ENCODE results near the gene MCC. TPM values are rescaled to one million over a fixed set of nuclear protein-coding genes. Genes with fewer than 3 reads are reported as not detected.

MCC gene
- total and polyA plus RNA-seq, 2 donors (not counting 1 experiment from before 2014, with no cell fraction given) = 0.09 to 0.32 TPM

GRCh38 chr5:113181853-113182490, 306.3 kb downstream of the MCC start:
- no peak overlapping the region for H3K27ac Mint-ChIP-seq
- ChIA-PET CTCF (no interaction called here), POLR2A (no interaction called here)
- Histone ChIP-seq H4K20me1 (ENCODE audit: control insufficient read depth, insufficient read depth, low read length, poor library complexity, severe bottlenecking) (no peaks in the 10 kb centered on the region), H3K36me3 (replicated peaks in 1 of 2; ENCODE audit: control extremely low read depth in 1 of 2, control insufficient read depth in 1 of 2, extremely low read depth in 1 of 2, insufficient read depth in 2 of 2, low read length in 1 of 2) (no peaks in the 10 kb centered on the region), H3K9me3 (ENCODE audit: control extremely low read depth in 1 of 3, control insufficient read depth in 2 of 3, insufficient read depth in 1 of 3, low read length in 2 of 3) (no peaks in the 10 kb centered on the region), H3K27ac (ENCODE audit: low read length in 2 of 2) (no peak overlapping the region), H3K4me2 (replicated peaks; ENCODE audit: low read depth, low read length, poor library complexity, severe bottlenecking) (no peak overlapping the region), H3K79me2 (ENCODE audit: control insufficient read depth, insufficient read depth, low read length) (no peaks in the 10 kb centered on the region), H3K4me3 (ENCODE audit: control extremely low read depth in 1 of 5, extremely low read depth in 1 of 5, insufficient read depth in 1 of 5, low read depth in 2 of 5, low read length in 4 of 5) (no peak overlapping the region), H3K9ac (ENCODE audit: low read length) (no peak overlapping the region), H3K4me1 (ENCODE audit: control insufficient read depth in 2 of 2, insufficient read depth in 2 of 2, low read length in 2 of 2) (no peaks in the 10 kb centered on the region), H3K27me3 (replicated peaks in 1 of 4; ENCODE audit: control extremely low read depth in 1 of 4, control insufficient read depth in 3 of 4, insufficient read depth in 4 of 4, low read length in 3 of 4) (peaks cover 0 to 4% (median 2%) of the 10 kb centered on the region in 4 experiments), H2AFZ (ENCODE audit: insufficient read depth, low read depth, low read length, poor library complexity, severe bottlenecking) (no peak overlapping the region)
- no peak overlapping the region for H3K4me3 Mint-ChIP-seq
- no peak for DNase-seq
- ATAC-seq (ENCODE audit: low read depth) = no peak
- intact Hi-C loops (cut with micrococcal nuclease) = no loop called here
- H3K4me1 Mint-ChIP-seq = no peaks in the 10 kb centered on the region
- TF ChIP-seq EZH2 (IDR thresholded peaks at IDR 0.05; ENCODE audit: borderline replicate concordance, insufficient read depth, low read depth, low read length, poor library complexity, severe bottlenecking) (no peak), CTCF (IDR thresholded peaks at IDR 0.05) (no peak)
- H3K9me3 Mint-ChIP-seq (ENCODE audit: insufficient read depth) = no peaks in the 10 kb centered on the region
- 40% methylated on average over 1 of the region's 3 CpGs for WGBS (ENCODE audit: insufficient coverage)
- H3K27me3 Mint-ChIP-seq = peaks cover 24% of the 10 kb centered on the region

- H3K9me3 Mint-ChIP-seq (ENCODE audit: insufficient read depth) = no peaks in the 10 kb centered on the region
- TF ChIP-seq CTCF (IDR thresholded peaks at IDR 0.05) (no peak), EZH2 (IDR thresholded peaks at IDR 0.05; ENCODE audit: borderline replicate concordance, insufficient read depth, low read depth, low read length, poor library complexity, severe bottlenecking) (no peak)
- no peaks in the 10 kb centered on the region for H3K4me1 Mint-ChIP-seq
- no peaks in the 10 kb centered on the region for H4K20me1 ChIP-seq (ENCODE audit: control insufficient read depth, insufficient read depth, low read length, poor library complexity, severe bottlenecking)
- H3K9me3 ChIP-seq (ENCODE audit: control extremely low read depth in 1 of 3, control insufficient read depth in 2 of 3, insufficient read depth in 1 of 3, low read length in 2 of 3) = no peaks in the 10 kb centered on the region
- H3K27ac ChIP-seq (ENCODE audit: low read length in 2 of 2) = no peak overlapping the region
- no peak overlapping the region for H3K9ac ChIP-seq (ENCODE audit: low read length)
- ChIA-PET CTCF (no interaction called here), POLR2A (no interaction called here)
- H3K27me3 Mint-ChIP-seq = peaks cover 28% of the 10 kb centered on the region
- no peak overlapping the region for H3K4me2 ChIP-seq (replicated peaks; ENCODE audit: low read depth, low read length, poor library complexity, severe bottlenecking)
- H3K4me3 Mint-ChIP-seq = no peak overlapping the region
- no CpG with 5 or more reads among the region's 1 CpG for WGBS (ENCODE audit: insufficient coverage)
- H3K27me3 ChIP-seq (replicated peaks in 1 of 4; ENCODE audit: control extremely low read depth in 1 of 4, control insufficient read depth in 3 of 4, insufficient read depth in 4 of 4, low read length in 3 of 4) = peaks cover 0 to 8% (median 2%) of the 10 kb centered on the region in 4 experiments
- no peak overlapping the region for H3K4me3 ChIP-seq (ENCODE audit: control extremely low read depth in 1 of 5, extremely low read depth in 1 of 5, insufficient read depth in 1 of 5, low read depth in 2 of 5, low read length in 4 of 5)
- H2AFZ ChIP-seq (ENCODE audit: insufficient read depth, low read depth, low read length, poor library complexity, severe bottlenecking) = no peak overlapping the region
- intact Hi-C loops (cut with micrococcal nuclease) = no loop called here
- no peak for DNase-seq
- ATAC-seq (ENCODE audit: low read depth) = no peak
- H3K27ac Mint-ChIP-seq = no peak overlapping the region
- H3K36me3 ChIP-seq (replicated peaks in 1 of 2; ENCODE audit: control extremely low read depth in 1 of 2, control insufficient read depth in 1 of 2, extremely low read depth in 1 of 2, insufficient read depth in 2 of 2, low read length in 1 of 2) = no peaks in the 10 kb centered on the region
- H3K4me1 ChIP-seq (ENCODE audit: control insufficient read depth in 2 of 2, insufficient read depth in 2 of 2, low read length in 2 of 2) = no peaks in the 10 kb centered on the region
- H3K79me2 ChIP-seq (ENCODE audit: control insufficient read depth, insufficient read depth, low read length) = no peaks in the 10 kb centered on the region
Measured at GRCh38 chr5:113181409-113181808, 306.8 kb downstream of the MCC start.

Measured in B cell (primary cell).